GM13977 (cell line): ENCODE data around the gene PLA2G5.

ENCODE experiments used
- DNase-seq: peaks from one replicate; pipeline ENCODE4 v3.0.0; 2012; ENCODE audit warnings: low spot score
- in situ Hi-C: fragments of 300-500 bp; cut with MboI; formaldehyde crosslinking; loops from one replicate; pipeline ENCODE4 v1.12.0; 2022; ENCODE audit warnings: low sequenced_read_pairs, low pct_unique_long_range_greater_than_20kb, mixed read lengths, inconsistent platforms; ENCODE audit not compliant: unreplicated experiment
- TF ChIP-seq, protein P1 (sequence below): IDR thresholded peaks from 2 replicates; pipeline ENCODE4 v1.5.1; 2012; ENCODE audit warnings: mild to moderate bottlenecking, control low read depth; ENCODE audit not compliant: insufficient read depth; ENCODE audit errors: extremely low read depth, missing control alignments

Gene PLA2G5

DNA sequence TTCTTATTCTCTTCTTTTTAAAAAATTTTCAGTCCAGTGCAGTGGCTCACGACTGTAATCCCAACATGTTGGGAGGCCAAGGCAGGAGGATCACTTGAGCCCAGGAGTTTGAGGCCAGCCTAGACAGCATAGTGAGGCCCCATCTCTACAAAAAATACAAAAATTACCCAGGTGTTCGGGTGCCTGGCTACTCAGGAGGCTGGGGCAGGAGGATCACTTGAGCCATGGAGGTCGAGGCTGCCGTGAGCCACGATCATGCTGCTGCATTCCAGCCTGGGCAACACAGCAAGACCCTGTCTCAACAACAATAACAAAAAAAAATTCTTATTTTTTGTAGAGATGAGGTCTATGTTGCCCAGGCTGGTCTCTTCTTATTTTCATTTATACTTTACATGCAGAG, 41.5 kb downstream of the PLA2G5 start:
- in situ Hi-C loops: no loop called here
- DNase-seq: no peak
- TF ChIP-seq, protein P1, sequence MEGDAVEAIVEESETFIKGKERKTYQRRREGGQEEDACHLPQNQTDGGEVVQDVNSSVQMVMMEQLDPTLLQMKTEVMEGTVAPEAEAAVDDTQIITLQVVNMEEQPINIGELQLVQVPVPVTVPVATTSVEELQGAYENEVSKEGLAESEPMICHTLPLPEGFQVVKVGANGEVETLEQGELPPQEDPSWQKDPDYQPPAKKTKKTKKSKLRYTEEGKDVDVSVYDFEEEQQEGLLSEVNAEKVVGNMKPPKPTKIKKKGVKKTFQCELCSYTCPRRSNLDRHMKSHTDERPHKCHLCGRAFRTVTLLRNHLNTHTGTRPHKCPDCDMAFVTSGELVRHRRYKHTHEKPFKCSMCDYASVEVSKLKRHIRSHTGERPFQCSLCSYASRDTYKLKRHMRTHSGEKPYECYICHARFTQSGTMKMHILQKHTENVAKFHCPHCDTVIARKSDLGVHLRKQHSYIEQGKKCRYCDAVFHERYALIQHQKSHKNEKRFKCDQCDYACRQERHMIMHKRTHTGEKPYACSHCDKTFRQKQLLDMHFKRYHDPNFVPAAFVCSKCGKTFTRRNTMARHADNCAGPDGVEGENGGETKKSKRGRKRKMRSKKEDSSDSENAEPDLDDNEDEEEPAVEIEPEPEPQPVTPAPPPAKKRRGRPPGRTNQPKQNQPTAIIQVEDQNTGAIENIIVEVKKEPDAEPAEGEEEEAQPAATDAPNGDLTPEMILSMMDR: no peak

DNA sequence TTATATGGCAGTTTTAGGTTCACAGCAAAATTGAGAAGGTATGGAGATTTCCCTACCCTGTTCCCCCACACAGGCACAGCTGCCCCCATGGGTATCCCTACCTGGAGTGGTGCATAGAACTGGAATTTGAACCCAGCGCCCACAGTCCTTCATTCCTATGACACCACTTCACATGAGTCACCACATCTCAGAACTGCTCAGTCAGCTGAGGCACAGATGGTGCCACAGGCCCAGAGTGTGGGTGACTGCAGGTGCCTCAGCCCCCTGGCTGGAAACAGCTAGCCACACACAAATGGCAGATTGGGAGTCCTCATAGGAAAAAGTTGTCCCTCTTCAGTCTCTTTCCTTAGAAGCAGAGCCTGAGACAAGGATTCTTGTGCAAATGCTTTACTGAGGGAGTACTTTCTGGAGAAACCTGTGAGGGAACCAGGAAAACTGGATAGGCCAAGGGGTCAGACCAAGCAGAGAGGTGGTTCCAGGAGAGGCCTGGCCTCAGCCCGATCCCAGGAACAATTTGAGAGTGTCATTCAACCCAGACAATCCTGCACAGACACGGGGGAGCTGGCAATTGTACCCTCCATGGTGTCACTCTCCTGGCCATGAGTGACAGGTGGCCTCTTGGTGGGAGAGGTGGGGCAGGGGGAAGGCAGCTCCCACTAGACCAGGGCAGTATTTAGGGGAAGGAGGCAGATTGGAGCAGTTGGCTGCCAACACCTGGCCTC, 42.4 kb downstream of the PLA2G5 start:
- TF ChIP-seq, protein P1: no peak
- in situ Hi-C loops: no loop called here
- DNase-seq: no peak

DNA sequence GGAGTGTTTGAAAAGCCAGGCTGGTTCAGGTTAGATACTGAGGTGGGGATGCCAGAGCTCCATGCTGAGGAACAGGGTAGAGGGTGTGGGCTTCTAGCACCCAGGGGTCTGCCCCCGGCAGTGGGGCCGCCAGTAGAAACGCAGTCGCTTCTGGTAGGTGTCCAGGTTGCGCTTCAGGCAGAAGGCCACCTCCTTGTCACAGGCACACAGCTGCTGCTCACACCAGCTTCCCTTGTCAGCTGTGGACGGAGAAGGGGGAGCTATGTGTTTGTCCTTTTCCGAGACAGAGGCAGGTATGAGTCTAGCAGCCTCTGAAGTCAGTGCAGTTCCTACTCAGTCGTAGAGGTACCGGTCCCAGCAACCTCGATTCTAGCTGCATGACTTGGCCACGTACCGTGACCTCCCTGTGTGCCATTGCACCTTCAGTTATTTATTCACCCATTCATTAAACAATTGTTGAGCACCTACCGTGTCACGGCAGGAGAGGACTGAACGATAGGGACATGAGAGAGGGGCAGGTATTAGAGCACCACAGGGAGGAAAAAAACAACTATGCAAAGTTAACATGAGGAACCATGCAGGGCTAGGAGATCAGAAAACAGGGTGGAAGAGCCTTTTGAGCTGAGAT, 44.1 kb downstream of the PLA2G5 start:
- in situ Hi-C loops: no loop called here
- no peak for DNase-seq
- TF ChIP-seq, protein P1: no peak

DNA sequence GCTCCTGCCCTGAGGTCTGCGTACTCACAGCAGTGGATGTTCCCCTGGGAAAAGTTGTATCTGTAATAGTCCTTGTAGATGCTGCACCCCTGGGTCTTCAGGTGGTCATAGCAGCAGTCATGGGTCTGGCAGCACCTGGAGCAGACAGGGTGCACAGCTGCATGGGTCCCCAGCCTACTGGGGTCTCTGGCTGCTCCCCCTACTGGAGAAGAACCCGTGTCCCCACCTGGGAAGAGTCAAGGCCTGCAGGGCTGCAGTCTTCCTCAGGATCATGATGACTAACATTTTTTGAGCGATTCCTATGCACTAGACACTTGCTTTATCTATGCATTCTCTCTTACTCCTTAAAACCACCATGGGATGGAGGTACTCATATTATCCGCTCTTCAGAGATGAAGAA, 45.5 kb downstream of the PLA2G5 start:
- no peak for DNase-seq
- in situ Hi-C loops: no loop called here
- TF ChIP-seq, protein P1: no peak

DNA sequence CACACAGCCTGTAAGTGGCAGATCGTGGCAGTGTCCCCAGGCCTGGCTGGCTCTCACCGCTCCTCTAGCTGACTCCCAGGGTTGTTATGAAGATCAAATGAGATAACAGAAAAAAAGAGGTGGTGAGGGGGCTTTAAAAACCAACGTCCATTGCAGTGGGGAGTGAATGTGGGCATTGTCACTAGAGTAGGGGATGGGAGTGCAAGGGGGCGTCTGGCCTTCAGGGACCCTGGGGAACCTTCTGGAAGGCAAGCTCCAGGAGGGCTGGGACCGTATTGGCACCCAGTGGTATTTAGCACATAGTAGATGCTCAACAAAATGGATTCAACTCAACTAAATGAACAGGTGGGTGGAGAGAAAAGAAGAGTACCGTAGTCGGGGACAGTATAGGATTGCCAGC, 45.9 kb downstream of the PLA2G5 start:
- no peak for DNase-seq
- TF ChIP-seq, protein P1: no peak
- in situ Hi-C loops: no loop called here

DNA sequence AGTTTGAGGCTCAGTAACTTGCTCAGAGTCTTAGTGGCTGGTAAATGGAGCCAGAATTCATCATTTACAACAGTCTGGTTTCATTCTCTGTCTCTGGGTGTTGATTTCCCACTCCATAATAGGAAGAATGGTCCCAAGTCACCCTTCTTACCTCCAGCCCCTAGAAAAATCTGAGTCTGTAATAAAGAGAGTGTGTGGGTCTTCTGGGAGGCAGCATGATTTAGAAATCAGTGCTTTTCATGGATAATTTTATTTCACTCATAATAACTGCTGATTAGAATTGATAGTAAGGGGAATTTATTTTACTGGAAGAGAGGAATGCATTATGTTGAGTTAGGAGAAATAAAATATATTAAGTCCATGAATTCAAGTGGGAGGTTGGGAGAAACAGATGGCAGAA, 47.2 kb downstream of the PLA2G5 start:
- DNase-seq: no peak
- in situ Hi-C loops: no loop called here
- TF ChIP-seq, protein P1: no peak
